Naive thymus-derived CD8-positive, alpha-beta T cell (primary cell): ENCODE results near the gene TREML1. TPM values are rescaled to one million over a fixed set of nuclear protein-coding genes. Genes with fewer than 3 reads are reported as not detected.
"Not testable (repeated sequence)": the region's sequence is repeated elsewhere in the genome, so short reads cannot be mapped to it uniquely, and the experiment has no call there.

Experiments used
- ATAC-seq, 2 donors: fragments of 150-1000 bp; cut with Tn5 transposase in 1 of 2; sonication (Bioruptor Pico), chemical (Tn5 transposase) in 1 of 2; 1 replicate in 1 of 2; 2 replicates in 1 of 2; pipeline ENCODE4 v1.10.0; 2021; ENCODE audit warnings: mild to moderate bottlenecking in 2 of 2, moderate library complexity in 2 of 2
- POLR2A ChIA-PET: fragments of 350-600 bp; sonication (Branson Sonifier 250); formaldehyde crosslinking; loops from one replicate; lab custom pipeline; 2021; ENCODE audit warnings: antibody characterized with exemption; lab: Charles Lee
- DNase-seq, 10 donors: peaks; one replicate each; pipeline versions ENCODE4 v3.0.0 to v3.0.0-alpha.2; 2020 to 2022
- H3K27ac Mint-ChIP-seq, 10 donors: one replicate each; pipeline ENCODE4 v1.8.0; 2020 to 2022; ENCODE audit warnings: mild to moderate bottlenecking in 10 of 10, mixed read lengths in 10 of 10, moderate library complexity in 4 of 10, inconsistent platforms in 1 of 10
- H3K27me3 Mint-ChIP-seq, 5 donors: one replicate each; pipeline ENCODE4 v1.8.0; 2021 to 2022; ENCODE audit warnings: mixed read lengths in 5 of 5
- H3K36me3 Mint-ChIP-seq, 3 donors: one replicate each; pipeline ENCODE4 v1.8.0; 2020 to 2022; ENCODE audit warnings: mixed read lengths in 3 of 3, mild to moderate bottlenecking in 2 of 3, inconsistent platforms in 1 of 3
- H3K4me1 Mint-ChIP-seq, 4 donors: one replicate each; pipeline ENCODE4 v1.8.0; 2021 to 2022; ENCODE audit warnings: mixed read lengths in 4 of 4
- H3K4me3 Mint-ChIP-seq, 10 donors: one replicate each; pipeline ENCODE4 v1.8.0; 2020 to 2022; ENCODE audit warnings: mild to moderate bottlenecking in 10 of 10, mixed read lengths in 10 of 10, moderate library complexity in 6 of 10, inconsistent platforms in 1 of 10
- H3K9me3 Mint-ChIP-seq, 9 donors: one replicate each; pipeline ENCODE4 v1.8.0; 2020 to 2022; ENCODE audit warnings: mixed read lengths in 9 of 9, mild to moderate bottlenecking in 3 of 9, inconsistent platforms in 1 of 9, moderate library complexity in 1 of 9
- polyA plus RNA-seq, 3 donors: library from polyadenylated mRNA; unstranded; fragments of 300-500 nt; fragmentation: Illumina TruSeq; gene quantifications; one replicate each; pipeline ENCODE4 v1.2.3, GENCODE V29; 2021
- total RNA-seq, 8 experiments: library from RNA in 2 of 8; stranded (reverse) in 2 of 8; gene quantifications; one replicate each; pipeline ENCODE4 v1.2.3 and lab custom pipeline; 2021 to 2026

TREML1 gene
- total and polyA plus RNA-seq, 5 experiments from 2014 or later = not detected

DNA sequence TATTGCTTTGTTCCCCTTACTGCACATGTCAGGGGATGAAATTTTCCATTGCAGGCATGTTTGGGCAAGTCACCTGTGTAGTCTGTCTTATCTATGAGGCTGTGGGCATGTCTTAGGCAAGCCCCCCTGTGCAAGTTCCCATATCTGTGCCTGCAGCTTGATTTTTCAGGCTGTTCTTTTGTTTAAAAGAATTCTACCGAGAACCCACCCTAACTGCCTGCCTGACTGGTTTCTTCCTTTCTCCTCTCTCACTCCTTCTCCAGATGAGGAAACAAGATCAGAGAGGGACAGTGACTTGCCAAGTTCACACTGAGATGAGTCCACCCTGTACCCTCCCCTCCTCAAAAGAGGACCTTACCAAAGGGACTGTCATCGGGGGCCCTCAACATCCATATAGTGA lies 35.8 kb upstream of the TREML1 start:
- H3K9me3 Mint-ChIP-seq = peaks cover 0 to 11% (median 3%) of the 10 kb centered on the region in 9 donors
- DNase-seq = no peak
- POLR2A ChIA-PET = no interaction called here
- H3K4me1 Mint-ChIP-seq = peaks cover 29 to 79% (median 59%) of the 10 kb centered on the region in 4 donors
- H3K27ac Mint-ChIP-seq = no peak overlapping the region
- ATAC-seq = no peak
- no peaks in the 10 kb centered on the region for H3K27me3 Mint-ChIP-seq
- H3K36me3 Mint-ChIP-seq = peaks cover 5 to 10% (median 5%) of the 10 kb centered on the region in 3 donors
- no peak overlapping the region for H3K4me3 Mint-ChIP-seq

DNA sequence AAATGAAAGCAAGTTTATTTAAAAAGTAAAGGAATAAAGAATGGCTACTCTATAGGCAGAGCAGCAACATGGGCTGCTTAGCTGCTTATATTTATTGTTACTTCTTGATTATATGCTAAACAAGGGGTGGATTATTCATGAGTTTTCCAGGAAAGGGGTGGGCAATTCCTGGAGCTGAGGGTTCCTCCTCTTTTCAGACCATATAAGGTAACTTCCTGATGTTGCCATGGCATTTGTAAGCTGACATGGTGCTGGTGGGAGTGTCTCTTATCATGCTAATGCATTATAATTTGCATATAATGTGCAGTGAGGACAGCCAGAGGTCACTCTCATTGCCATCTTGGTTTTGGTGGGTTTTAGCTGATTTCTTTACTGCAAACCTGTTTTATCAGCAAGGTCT lies 34.9 kb upstream of the TREML1 start:
- POLR2A ChIA-PET, ATAC-seq, DNase-seq, H3K27me3 Mint-ChIP-seq, H3K27ac Mint-ChIP-seq, H3K4me3 Mint-ChIP-seq, H3K36me3 Mint-ChIP-seq: not testable (repeated sequence)
- Mint-ChIP-seq H3K4me1 (peaks cover 29 to 73% (median 51%) of the 10 kb centered on the region in 4 donors), H3K9me3 (peaks cover 0 to 11% (median 3%) of the 10 kb centered on the region in 9 donors)

DNA sequence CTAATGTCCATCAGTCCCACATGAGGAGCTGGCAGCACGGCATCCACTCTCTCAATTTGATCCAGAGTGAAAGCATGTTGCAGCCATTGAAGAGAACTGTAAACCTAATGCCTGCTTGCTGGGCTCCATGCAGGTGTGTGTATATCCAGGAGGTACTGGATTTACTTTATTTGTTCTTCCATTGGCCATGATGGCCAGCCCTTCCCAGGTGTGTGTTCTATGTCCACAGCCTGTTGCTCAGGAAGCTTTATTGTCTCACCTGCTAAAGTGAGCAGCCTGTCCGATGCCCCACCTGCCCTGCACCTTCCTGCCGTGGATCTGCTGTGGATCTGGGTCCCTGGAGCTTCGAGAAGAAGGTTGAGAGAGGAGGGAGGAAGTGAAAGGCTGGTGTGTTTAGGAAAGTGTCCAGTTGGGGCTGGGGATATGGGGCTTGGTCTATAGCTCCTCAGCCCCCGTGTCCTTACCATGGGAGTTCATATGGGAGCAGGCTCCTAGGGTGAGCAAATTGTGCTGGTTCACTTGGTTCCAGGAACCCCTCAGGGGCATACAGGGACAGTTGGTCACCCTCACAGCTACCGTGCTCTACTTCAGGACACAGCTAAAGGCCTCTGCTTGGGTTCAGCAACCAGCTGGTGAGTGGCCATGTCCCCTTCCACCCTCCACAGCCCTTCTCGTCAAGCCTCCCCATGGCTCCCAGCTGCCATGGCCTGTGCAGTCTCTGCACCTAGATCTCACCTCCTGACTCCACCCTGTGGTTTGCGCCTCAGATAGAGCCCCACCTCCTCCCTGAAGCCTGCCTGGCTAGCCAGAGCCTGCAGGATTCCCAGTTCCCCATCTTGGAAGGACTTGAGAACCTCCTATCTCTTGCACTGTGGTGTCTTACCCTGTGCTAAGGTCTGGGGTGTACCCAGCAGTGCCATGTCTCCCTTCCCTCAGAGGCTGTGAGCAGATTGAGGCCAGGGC lies 34.1 kb upstream of the TREML1 start:
- Mint-ChIP-seq H3K36me3 (peaks cover 0 to 10% (median 5%) of the 10 kb centered on the region in 3 donors), H3K4me1 (peaks cover 24 to 75% (median 44%) of the 10 kb centered on the region in 4 donors), H3K27ac (peak overlapping the region in 1 of 10 donors; percentile 31), H3K27me3 (no peaks in the 10 kb centered on the region), H3K9me3 (peaks cover 0 to 11% (median 3%) of the 10 kb centered on the region in 9 donors), H3K4me3 (peak overlapping the region in 1 of 10 donors; percentile 14)
- DNase-seq = no peak
- no peak for ATAC-seq
- POLR2A ChIA-PET = no interaction called here

DNA sequence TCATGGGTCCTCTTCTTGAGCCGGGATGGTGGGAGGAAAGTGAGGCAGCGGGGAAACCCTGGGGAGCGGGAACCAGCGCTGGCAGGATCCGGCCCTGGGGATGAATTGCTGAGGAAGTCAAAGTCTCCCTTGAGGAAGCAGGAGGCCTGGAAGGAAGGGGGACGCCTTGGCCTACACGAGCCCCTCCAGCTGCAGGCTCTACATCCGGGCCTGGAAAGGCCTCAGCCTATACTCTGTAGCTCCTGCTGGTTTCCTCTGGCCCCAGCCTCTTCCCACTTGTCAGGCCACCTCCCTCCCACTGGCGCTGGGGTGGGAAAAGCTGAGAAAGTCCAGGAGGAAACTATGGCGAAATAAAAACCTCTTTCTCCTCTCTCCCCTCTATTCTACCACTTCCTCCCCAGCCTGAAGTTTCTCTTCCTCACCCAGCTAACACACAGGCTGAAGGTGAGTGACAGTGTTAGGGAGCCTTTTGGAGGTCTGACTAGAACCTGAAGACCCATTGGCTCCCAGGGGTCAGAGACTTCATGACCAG lies 31.9 kb upstream of the TREML1 start:
- ATAC-seq = no peak
- Mint-ChIP-seq H3K4me3 (no peak overlapping the region), H3K4me1 (peaks cover 14 to 74% (median 46%) of the 10 kb centered on the region in 4 donors), H3K27me3 (no peaks in the 10 kb centered on the region), H3K27ac (peak overlapping the region in 6 of 10 donors; percentile 49 to 84 (median 70)), H3K36me3 (peaks cover 0 to 10% (median 5%) of the 10 kb centered on the region in 3 donors), H3K9me3 (peaks cover 0 to 11% (median 3%) of the 10 kb centered on the region in 9 donors)
- no peak for DNase-seq
- POLR2A ChIA-PET = no interaction called here

DNA sequence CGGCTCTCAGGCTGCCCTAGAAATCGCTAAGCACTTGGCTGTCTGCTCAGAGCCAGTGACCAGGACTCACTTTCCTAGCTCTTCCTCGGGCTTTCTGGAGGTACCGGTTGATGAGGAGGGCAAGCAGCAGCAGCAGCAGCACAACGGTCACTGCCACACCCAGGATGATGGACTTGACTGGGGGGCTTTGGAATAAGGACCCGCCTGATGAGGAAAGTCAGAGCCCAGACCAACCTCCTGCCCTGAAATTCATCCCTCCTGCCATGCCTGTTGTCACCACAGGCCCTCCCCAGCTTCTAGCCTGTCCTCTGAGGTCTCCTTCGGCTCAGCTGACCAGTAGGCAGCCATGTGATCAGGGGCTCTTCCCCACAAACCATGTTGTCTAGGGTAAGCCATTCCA lies 30.6 kb upstream of the TREML1 start:
- Mint-ChIP-seq H3K9me3 (peaks cover 0 to 6% (median under 1%) of the 10 kb centered on the region in 9 donors), H3K27me3 (no peaks in the 10 kb centered on the region), H3K27ac (peak overlapping the region in 1 of 10 donors; percentile 80), H3K4me1 (peaks cover 14 to 70% (median 45%) of the 10 kb centered on the region in 4 donors), H3K4me3 (no peak overlapping the region), H3K36me3 (peaks cover 0 to 5% (median under 1%) of the 10 kb centered on the region in 3 donors)
- POLR2A ChIA-PET = no interaction called here
- ATAC-seq = no peak
- no peak for DNase-seq

DNA sequence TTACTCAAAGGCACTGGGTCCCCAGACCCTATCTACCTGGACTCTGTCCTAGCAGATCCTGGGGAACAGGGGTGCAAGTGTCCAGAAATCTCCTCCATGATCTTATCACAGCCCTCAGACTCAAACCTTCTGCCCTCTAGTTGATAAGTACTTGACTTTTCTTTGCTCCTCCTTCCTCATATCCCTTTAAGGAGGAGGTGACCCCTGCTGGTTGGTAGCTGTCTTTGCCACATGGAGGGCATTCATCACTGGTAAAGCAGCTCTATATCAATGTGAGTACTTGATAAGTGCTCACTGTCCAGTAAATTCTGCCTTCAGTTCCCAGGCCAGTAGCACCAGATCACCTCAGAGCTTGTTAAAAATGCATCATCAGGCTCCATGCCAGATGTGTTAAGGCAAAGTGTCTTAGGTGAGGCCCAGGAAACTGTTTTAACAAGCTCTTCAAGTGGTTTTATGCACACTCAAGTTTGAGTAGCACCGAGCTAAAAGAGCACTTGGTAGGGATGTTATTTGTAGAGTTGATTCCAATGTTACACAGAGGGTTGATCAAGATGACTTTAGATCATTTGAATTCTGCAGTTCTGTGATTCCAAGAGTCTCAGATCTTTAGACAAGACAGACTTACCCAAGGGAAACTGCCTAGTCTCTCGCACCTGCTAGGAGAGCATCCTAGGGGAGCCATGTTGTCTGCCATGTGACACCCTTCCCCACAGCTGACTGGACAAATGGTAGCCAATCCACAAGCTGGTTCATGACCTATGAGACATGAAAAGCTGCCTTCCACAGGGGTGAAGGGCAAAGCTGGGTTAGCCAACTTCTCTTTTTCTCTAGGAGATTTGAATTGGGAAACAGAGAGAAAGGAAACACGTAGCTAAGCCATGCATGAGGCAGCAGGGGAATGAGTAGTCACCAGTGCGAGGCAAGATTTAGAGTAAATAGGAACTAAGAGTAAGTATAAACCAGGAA lies 28.2 kb upstream of the TREML1 start:
- Mint-ChIP-seq H3K9me3 (no peaks in the 10 kb centered on the region), H3K36me3 (no peaks in the 10 kb centered on the region), H3K4me3 (no peak overlapping the region), H3K27ac (peak overlapping the region in 6 of 10 donors; percentile 25 to 67 (median 48)), H3K4me1 (peaks cover 14 to 49% (median 35%) of the 10 kb centered on the region in 4 donors), H3K27me3 (no peaks in the 10 kb centered on the region)
- POLR2A ChIA-PET = interaction anchor here (0.5 to 1.8 kb wide), 2 partner anchors 110 to 123 kb away, joined by 3 to 6 read pairs; partner anchors contain the start of genes NFYA and OARD1
- ATAC-seq (peak; percentile 98 to 100), DNase-seq (peak; percentile 13 to 79 (median 50))

DNA sequence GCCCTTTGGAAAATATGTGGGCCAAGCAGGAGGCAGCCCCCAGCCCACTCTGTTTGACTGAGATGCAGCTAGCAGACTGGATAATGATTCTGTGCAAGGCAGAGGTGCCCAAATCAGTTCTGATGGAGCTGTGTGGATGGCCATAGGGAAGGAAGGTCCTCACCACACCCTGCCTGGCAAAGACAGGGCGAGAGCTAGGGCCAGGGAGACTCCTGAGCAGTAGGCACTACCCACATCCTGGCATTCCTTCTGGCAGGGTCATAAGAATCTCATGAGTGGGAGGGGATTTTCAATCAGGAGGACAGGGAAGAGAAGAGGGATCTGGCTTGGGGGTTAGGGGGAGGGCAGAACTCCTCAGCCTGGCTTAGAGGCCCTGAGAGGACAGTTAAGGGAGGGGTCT lies 27.4 kb upstream of the TREML1 start:
- Mint-ChIP-seq H3K9me3 (no peaks in the 10 kb centered on the region), H3K4me3 (no peak overlapping the region), H3K4me1 (peaks cover 8 to 41% (median 27%) of the 10 kb centered on the region in 4 donors), H3K36me3 (no peaks in the 10 kb centered on the region), H3K27ac (peak overlapping the region in 1 of 10 donors; percentile 58), H3K27me3 (peaks cover 0 to 4% (median 0%) of the 10 kb centered on the region in 5 donors)
- POLR2A ChIA-PET = interaction anchor here (1.8 kb wide), 1 partner anchor 109 kb away, joined by 6 read pairs; the partner anchor contains the start of genes NFYA and OARD1
- ATAC-seq = no peak
- no peak for DNase-seq

DNA sequence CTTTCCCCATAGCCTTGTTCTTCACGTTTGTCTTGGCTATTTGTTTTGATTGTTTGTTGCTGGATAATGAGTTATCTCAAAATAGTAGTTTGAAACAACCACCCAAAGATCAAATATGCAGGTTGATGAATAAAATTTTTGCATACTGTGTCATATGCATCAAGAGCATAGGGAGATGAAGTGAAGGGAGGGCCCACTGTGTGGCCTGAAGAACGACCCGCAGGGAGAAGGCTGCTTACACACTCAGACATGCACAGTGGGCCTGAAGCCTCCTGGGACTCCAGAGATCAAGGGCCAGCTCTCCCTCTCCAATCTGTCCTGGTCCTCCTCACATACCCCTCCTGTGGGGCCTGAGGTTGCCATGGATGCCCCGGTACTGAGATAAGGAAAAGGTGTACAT lies 25.0 kb upstream of the TREML1 start:
- Mint-ChIP-seq H3K4me3 (no peak overlapping the region), H3K27ac (no peak overlapping the region), H3K9me3 (no peaks in the 10 kb centered on the region), H3K27me3 (peaks cover 0 to 4% (median 0%) of the 10 kb centered on the region in 5 donors), H3K36me3 (no peaks in the 10 kb centered on the region), H3K4me1 (peaks cover 1 to 26% (median 14%) of the 10 kb centered on the region in 4 donors)
- POLR2A ChIA-PET = interaction anchor here (0.7 kb wide), 1 partner anchor 103 kb away, joined by 3 read pairs; no protein-coding TSS in a partner anchor
- no peak for ATAC-seq
- DNase-seq = no peak

DNA sequence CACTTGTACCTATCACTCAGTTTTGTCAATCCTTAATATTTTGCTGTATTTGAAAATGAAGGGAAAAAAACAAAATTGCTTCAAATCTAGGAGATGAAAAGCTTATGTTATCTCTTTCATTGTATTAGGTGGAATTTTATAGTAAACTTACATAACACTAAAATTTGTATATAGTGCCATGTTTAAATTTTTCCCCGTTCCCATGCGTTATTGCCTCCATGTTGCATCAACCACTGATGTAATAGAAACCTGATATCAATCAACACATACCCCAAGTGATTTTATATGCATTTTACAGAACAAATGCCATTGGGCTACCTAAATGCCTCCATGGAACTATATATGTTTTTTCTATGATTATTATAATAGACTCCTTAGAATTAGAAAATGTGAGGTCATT lies 23.5 kb upstream of the TREML1 start:
- POLR2A ChIA-PET = no interaction called here
- Mint-ChIP-seq H3K27ac (peak overlapping the region in 1 of 10 donors; percentile 27), H3K4me1 (peaks cover 1 to 15% (median 13%) of the 10 kb centered on the region in 4 donors), H3K9me3 (no peaks in the 10 kb centered on the region), H3K36me3 (no peaks in the 10 kb centered on the region), H3K4me3 (no peak overlapping the region), H3K27me3 (peaks cover 0 to 4% (median 0%) of the 10 kb centered on the region in 5 donors)
- no peak for DNase-seq
- ATAC-seq = no peak

DNA sequence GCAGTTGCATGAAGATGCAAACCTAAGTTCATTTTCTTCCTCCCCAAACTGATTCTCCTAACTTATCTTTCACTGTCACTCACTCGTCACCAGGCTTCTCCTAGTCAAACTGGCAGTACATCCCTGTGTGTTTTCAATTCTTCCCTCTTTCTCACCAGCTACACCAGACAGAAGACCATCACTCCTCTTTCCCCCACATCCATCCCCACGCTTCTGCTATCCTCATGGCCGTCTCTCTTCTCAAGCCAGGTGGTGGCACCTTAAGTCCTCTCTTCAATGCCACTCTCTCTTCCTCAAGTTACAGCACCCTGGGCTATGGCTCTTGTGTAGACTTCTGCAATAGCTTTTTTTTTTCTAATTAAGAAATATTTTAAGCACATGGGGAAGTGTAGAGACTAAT lies 23.1 kb upstream of the TREML1 start:
- POLR2A ChIA-PET = no interaction called here
- ATAC-seq (no peak), DNase-seq (no peak)
- Mint-ChIP-seq H3K9me3 (no peaks in the 10 kb centered on the region), H3K4me3 (no peak overlapping the region), H3K27ac (peak overlapping the region in 1 of 10 donors; percentile 27), H3K36me3 (no peaks in the 10 kb centered on the region), H3K4me1 (peaks cover 1 to 11% (median 9%) of the 10 kb centered on the region in 4 donors), H3K27me3 (peaks cover 0 to 4% (median 0%) of the 10 kb centered on the region in 5 donors)

DNA sequence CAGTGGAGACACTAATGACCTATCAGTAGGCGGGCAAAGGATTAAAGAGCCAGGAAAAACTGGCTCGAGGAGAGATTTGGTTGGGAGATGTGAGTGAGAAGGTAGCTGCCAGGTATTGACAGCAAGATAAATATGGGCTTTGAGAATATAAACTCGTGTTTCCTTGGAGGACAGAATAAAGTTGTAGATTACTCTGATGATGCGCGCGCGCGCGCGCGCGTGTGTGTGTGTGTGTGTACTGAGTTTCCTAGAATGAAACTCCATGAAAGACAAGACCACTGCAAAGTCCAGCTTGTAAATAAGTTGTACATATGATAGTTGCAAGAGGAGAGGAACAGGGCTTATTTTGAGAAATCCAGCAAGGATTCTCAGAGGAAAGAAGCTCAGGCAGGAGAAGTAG lies 22.0 kb upstream of the TREML1 start:
- peak overlapping the region in 1 of 10 donors; percentile 36 for H3K27ac Mint-ChIP-seq
- H3K4me3 Mint-ChIP-seq = no peak overlapping the region
- ATAC-seq = no peak
- no peaks in the 10 kb centered on the region for H3K9me3 Mint-ChIP-seq
- peaks cover 0 to 4% (median 0%) of the 10 kb centered on the region in 5 donors for H3K27me3 Mint-ChIP-seq
- no peak for DNase-seq
- POLR2A ChIA-PET = interaction anchor here (1.1 kb wide), 1 partner anchor 22 kb away, joined by 3 read pairs; no protein-coding TSS in a partner anchor
- H3K4me1 Mint-ChIP-seq = peaks cover 0 to 5% (median 3%) of the 10 kb centered on the region in 4 donors
- H3K36me3 Mint-ChIP-seq = no peaks in the 10 kb centered on the region
